GM12878 (cell line): ENCODE data around the gene EBI3. TPM values are rescaled to one million over a fixed set of nuclear protein-coding genes. Genes with fewer than 3 reads are reported as not detected.

ENCODE experiments used
- ATAC-seq: fragments of 200-7000 bp; cut with Tn5 transposase; 3 replicates; pipeline ENCODE4 v1.9.1; 2020; ENCODE audit warnings: mild to moderate bottlenecking, moderate library complexity
- BruUV-seq: library from RNA; stranded (reverse); fragments of 400-500 nt; replicated peaks from 2 replicates; lab custom pipeline; 2021; lab: Mats Ljungman, UMichigan
- CTCF ChIA-PET: fragments of 300-600 bp; sonication (Branson Sonifier 250); formaldehyde crosslinking; extraction: SDS; loops from one replicate; lab custom pipeline; 2021; ENCODE audit warnings: inconsistent platforms; lab: Yijun Ruan, JAX
- POLR2A ChIA-PET: fragments of 350-600 bp; formaldehyde crosslinking; extraction: SDS; loops from one replicate; lab custom pipeline; 2021; ENCODE audit warnings: inconsistent platforms; lab: Charles Lee
- RAD21 ChIA-PET: fragments of 300-600 bp; sonication (Branson Sonifier 250); formaldehyde crosslinking; loops from one replicate; lab custom pipeline; 2023; ENCODE audit warnings: antibody characterized with exemption; ENCODE audit not compliant: unreplicated experiment; lab: Charles Lee
- SMC1A ChIA-PET: fragments of 300-600 bp; sonication (Branson Sonifier 250); formaldehyde crosslinking; loops from one replicate; lab custom pipeline; 2023; ENCODE audit not compliant: unreplicated experiment, uncharacterized antibody; lab: Charles Lee
- DNase-seq: peaks from one replicate; pipeline ENCODE4 v3.0.0-alpha.2; 2011; ENCODE audit warnings: low read depth, low spot score
- FAIRE-seq: peaks from 3 replicates; lab custom pipeline; 2011; peaks lifted over from hg19 to GRCh38; lab: Jason Lieb, UNC
- H2AFZ ChIP-seq: 2 replicates; pipeline ENCODE4 v1.6.0; 2011; ENCODE audit warnings: low read depth, low read length, control low read depth; ENCODE audit not compliant: control insufficient read depth
- H3K27ac ChIP-seq: 2 replicates; pipeline ENCODE4 v1.5.1; 2011; ENCODE audit warnings: control low read depth; ENCODE audit not compliant: control insufficient read depth, insufficient read depth
- H3K27me3 ChIP-seq, 2 experiments: replicated peaks in 1 of 2; 2 replicates each; pipeline versions ENCODE4 v1.6.0 to v1.6.1; 2011; ENCODE audit warnings: low read length in 1 of 2; ENCODE audit not compliant: control insufficient read depth in 2 of 2, insufficient read depth in 2 of 2
- H3K36me3 ChIP-seq, 2 experiments: 2 replicates each; pipeline ENCODE4 v1.5.1; 2011; ENCODE audit warnings: low read length in 1 of 2; ENCODE audit not compliant: control insufficient read depth in 2 of 2, insufficient read depth in 2 of 2
- H3K4me1 ChIP-seq: 2 replicates; pipeline ENCODE4 v1.6.1; 2011; ENCODE audit warnings: mild to moderate bottlenecking, low read length, moderate library complexity, mixed read lengths; ENCODE audit not compliant: control insufficient read depth, insufficient read depth
- H3K4me2 ChIP-seq: 2 replicates; pipeline ENCODE4 v1.6.0; 2011; ENCODE audit warnings: control low read depth; ENCODE audit not compliant: control insufficient read depth, insufficient read depth
- H3K4me3 ChIP-seq: fragments of 200-600 bp; sonication (generic); 2 replicates; pipeline ENCODE4 v1.5.1; 2016
- H3K79me2 ChIP-seq: 2 replicates; pipeline ENCODE4 v1.6.0; 2011; ENCODE audit warnings: low read length; ENCODE audit not compliant: control insufficient read depth, insufficient read depth
- H3K9ac ChIP-seq: 2 replicates; pipeline ENCODE4 v1.8.0; 2011; ENCODE audit warnings: low read length, control low read depth, mixed read lengths; ENCODE audit not compliant: control insufficient read depth, insufficient read depth
- H3K9me3 ChIP-seq: replicated peaks from 3 replicates; pipeline ENCODE4 v1.5.1; 2011; ENCODE audit warnings: mild to moderate bottlenecking, low read length; ENCODE audit not compliant: control insufficient read depth, insufficient read depth
- H4K20me1 ChIP-seq: 2 replicates; pipeline ENCODE4 v1.6.0; 2011; ENCODE audit not compliant: control insufficient read depth, insufficient read depth
- BACH1 ChIP-seq: fragments of 450-650 bp; IDR thresholded peaks from 2 replicates; pipeline ENCODE4 v1.6.1; 2017; ENCODE audit warnings: mild to moderate bottlenecking, borderline replicate concordance
- BCLAF1 ChIP-seq: fragments of 450-650 bp; IDR thresholded peaks from 2 replicates; pipeline ENCODE4 v1.6.1; 2017; ENCODE audit warnings: antibody characterized with exemption, mild to moderate bottlenecking, moderate library complexity
- FOXK2 ChIP-seq: fragments of 450-650 bp; IDR thresholded peaks from 2 replicates; pipeline ENCODE4 v1.6.1; 2017; ENCODE audit warnings: mild to moderate bottlenecking, moderate library complexity
- FOXM1 ChIP-seq: IDR thresholded peaks from 2 replicates; pipeline ENCODE4 v1.6.1; 2012; ENCODE audit warnings: low read depth, mild to moderate bottlenecking, inconsistent platforms, low read length, moderate library complexity
- MEF2A ChIP-seq: IDR thresholded peaks from 2 replicates; pipeline ENCODE4 v1.6.1; 2011; ENCODE audit warnings: low read depth, mild to moderate bottlenecking, low read length, moderate library complexity; ENCODE audit not compliant: insufficient read depth
- MEF2B ChIP-seq: fragments of 450-650 bp; IDR thresholded peaks from 2 replicates; pipeline ENCODE4 v1.6.1; 2018; ENCODE audit warnings: mild to moderate bottlenecking, moderate library complexity; ENCODE audit not compliant: partially characterized antibody, poor library complexity, severe bottlenecking
- PKNOX1 ChIP-seq: fragments of 450-650 bp; IDR thresholded peaks from 2 replicates; pipeline ENCODE4 v1.6.1; 2016; ENCODE audit warnings: mild to moderate bottlenecking
- ZNF217 ChIP-seq: fragments of 450-650 bp; IDR thresholded peaks from 2 replicates; pipeline ENCODE4 v1.6.1; 2017; ENCODE audit warnings: antibody characterized with exemption, mild to moderate bottlenecking
- ZSCAN29 ChIP-seq: fragments of 450-650 bp; IDR thresholded peaks from 2 replicates; pipeline ENCODE4 v1.6.1; 2017; ENCODE audit warnings: mild to moderate bottlenecking, moderate library complexity
- ZZZ3 ChIP-seq: IDR thresholded peaks from 2 replicates; pipeline ENCODE4 v1.6.1; 2011; ENCODE audit warnings: low read depth; ENCODE audit not compliant: control insufficient read depth, insufficient read length
- WGBS: methylation state at CpG from one replicate; pipeline ENCODE4 v1.1.6; 2016; ENCODE audit warnings: low lambda C conversion rate; ENCODE audit not compliant: insufficient replicate concordance, insufficient coverage; ENCODE audit errors: missing lambda C conversion rate; 5-methylcytosine and 5-hydroxymethylcytosine counted together
- in situ Hi-C: fragments of 300-500 bp; cut with MboI; formaldehyde crosslinking; loops from 9 replicates; pipeline ENCODE4 v1.14.3; 2018; ENCODE audit warnings: mixed read lengths
- intact Hi-C: fragments of 100-400 bp; cut with micrococcal nuclease; formaldehyde crosslinking; loops from one replicate; pipeline ENCODE4 v1.14.2; 2022; ENCODE audit not compliant: unreplicated experiment
- polyA plus RNA-seq, 11 experiments: library from polyadenylated mRNA; depleted of rRNA in 4 of 11; unstranded in 6 of 11; stranded (reverse) in 5 of 11; fragments of >200 nt; fragmentation: Nextera tagmentation in 4 of 11; fragmentation: Illumina TruSeq in 1 of 11; extraction: Ambion mirVana in 4 of 11; extraction: Trizol in 1 of 11; gene quantifications; 1 replicate in 1 of 11; 2 replicates in 10 of 11; pipeline versions ENCODE4 v1.2.1 to v1.2.3, GENCODE V29; 2011 to 2016; ENCODE audit warnings: inconsistent platforms in 2 of 11, missing spikeins in 2 of 11, low read depth in 1 of 11
- total RNA-seq, 4 experiments: library from RNA; depleted of rRNA in 3 of 4; stranded (reverse); fragments of >200 nt in 3 of 4; fragmentation: Illumina TruSeq in 1 of 4; extraction: Trizol in 1 of 4; gene quantifications; 2 replicates each; pipeline versions ENCODE4 v1.2.1 to v1.2.3, GENCODE V29; 2013 to 2021

Gene EBI3
- total and polyA plus RNA-seq, 10 of the 15 experiments (the other 5 are each of a cell fraction or from before 2014, with no cell fraction given) = 22.0 to 288 (median 186) TPM

- ChIA-PET SMC1A (no interaction called here), CTCF (interaction anchor here (0.7 to 1.2 kb wide), 2 partner anchors 70 to 426 kb away, joined by 3 read pairs; no protein-coding TSS in a partner anchor), POLR2A (interaction anchor here (0.5 kb wide), 1 partner anchor 33 kb away, joined by 5 read pairs; no protein-coding TSS in a partner anchor), RAD21 (no interaction called here)
- no peak for ATAC-seq
- no peaks in the 10 kb centered on the region for H3K9me3 ChIP-seq
- 57% methylated on average over 14 of the region's 15 CpGs for WGBS
- in situ Hi-C loops = no loop called here
- BruUV-seq = no TSS peak
- H4K20me1 ChIP-seq = no peaks in the 10 kb centered on the region
- H2AFZ ChIP-seq = no peak overlapping the region
- no peak for DNase-seq
- intact Hi-C loops = no loop called here
- H3K4me1 ChIP-seq = peaks cover 11% of the 10 kb centered on the region
- no peaks in the 10 kb centered on the region for H3K27me3 ChIP-seq
- no peaks in the 10 kb centered on the region for H3K79me2 ChIP-seq
- no peak overlapping the region for H3K9ac ChIP-seq
- FAIRE-seq = no peak
- H3K4me2 ChIP-seq = no peak overlapping the region
- no peaks in the 10 kb centered on the region for H3K36me3 ChIP-seq
- no peak overlapping the region for H3K27ac ChIP-seq
- no peak overlapping the region for H3K4me3 ChIP-seq
- no peak for TF ChIP-seq ZSCAN29
- no peak for TF ChIP-seq ZZZ3
- no peak for TF ChIP-seq MEF2A
- no peak for TF ChIP-seq ZNF217
- TF ChIP-seq FOXM1 = no peak
- no peak for TF ChIP-seq FOXK2
- no peak for TF ChIP-seq PKNOX1
- TF ChIP-seq MEF2B = no peak
- TF ChIP-seq BCLAF1 = no peak
- no peak for TF ChIP-seq BACH1
- TF ChIP-seq, all 136 proteins: peak for 0
Measured at GRCh38 chr19:4210166-4210731, 19.1 kb upstream of the EBI3 start.
